ENCODE measurements around the gene FOXN3.
"Not testable (repeated sequence)": the region's sequence is repeated elsewhere in the genome, so short reads cannot be mapped to it uniquely, and the experiment has no call there.

FOXN3 gene

DNA sequence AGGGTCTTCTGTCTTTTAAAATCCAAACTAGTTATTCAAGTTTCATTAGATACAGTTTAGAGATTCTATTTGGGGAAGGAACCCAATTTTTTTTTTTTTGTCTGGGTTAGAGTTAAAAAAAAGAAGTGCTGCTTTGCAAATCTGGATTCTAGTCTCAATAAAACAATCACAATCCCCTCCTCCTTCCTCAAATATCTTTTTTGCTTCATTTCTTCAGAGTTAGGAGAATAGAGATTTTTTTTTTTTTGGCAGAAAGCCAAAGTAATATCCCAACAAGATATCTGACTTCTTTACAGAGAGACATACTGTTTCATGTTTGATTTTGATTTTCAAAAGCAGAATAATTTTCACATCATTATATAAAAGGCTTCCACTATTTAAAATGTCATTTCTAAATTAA, 201.9 kb downstream of the FOXN3 start:
- DNase-seq = no peak

DNA sequence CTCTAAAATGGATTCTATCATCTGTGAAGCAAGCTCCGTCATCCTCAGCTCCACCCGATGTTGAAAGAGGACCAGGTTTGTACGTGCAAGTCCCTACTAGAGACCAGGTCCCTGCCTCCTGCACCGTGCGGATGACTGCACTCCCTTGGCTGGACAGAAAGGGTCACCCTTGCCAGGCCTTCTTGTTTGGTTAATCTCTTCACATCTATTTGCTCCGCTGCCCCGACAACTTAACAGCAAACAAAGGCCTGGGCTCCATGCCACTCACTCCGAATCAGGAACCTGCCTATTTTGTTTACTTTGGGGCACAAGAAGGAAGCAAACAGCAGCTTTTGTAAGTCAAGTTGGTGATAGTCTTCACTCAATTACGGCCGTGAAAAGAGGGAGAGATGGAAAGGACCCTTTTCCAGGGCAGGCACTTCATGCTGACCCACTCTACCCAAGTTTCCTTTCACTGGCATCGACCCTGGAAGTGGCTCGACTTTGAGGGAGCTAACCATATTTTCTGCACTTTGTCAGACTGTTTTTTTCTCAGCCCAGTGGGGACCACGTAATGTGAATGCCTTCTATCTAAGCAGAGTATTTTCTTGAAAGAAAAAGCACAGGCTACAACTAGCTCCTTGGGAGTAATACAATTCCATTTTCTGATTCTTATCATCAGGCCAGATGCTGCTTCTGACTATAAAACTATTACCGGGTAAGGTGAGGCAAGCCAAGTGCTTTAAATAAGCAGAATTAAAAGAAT, 202.6 kb downstream of the FOXN3 start:
- DNase-seq = no peak

DNA sequence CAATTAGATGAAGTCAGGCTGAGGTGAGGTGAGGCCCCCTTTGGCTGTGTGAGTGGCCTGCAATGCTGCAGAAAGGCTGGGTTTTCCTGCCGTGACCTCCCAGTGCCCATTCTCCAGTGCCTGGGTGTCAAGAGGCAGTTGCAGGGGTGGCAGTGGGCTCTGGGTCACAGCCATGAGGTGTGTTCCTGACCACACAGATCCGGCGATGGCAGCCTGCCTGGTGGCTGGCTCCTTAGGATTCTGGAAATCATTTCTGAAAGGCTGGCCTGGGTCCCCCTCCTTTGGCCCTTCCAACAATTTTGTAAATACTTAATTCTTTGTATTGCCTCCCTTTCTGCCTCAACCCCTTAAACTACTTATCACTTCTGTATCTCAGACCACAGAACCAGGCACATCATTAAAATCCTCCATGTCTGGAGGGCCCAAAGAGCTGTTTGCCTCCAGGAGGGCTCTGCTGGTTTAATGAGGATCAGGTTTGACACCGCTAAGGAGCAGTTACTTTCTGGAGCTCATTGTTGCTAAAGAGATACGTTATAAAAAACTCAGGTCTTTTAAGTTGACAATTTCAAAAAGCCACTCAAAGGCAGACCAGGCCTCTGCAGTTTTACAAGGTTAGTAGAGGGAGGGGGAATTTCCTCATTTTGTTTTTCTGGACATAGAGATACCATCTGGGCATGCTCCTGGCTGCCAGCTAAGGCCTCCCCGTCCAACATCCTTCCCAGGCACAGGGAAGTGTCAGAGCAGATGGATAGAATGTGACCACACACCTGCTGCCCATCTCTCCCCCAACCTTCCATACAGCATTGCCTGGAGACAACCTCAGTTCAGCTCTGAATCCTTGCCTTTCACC, 204.4 kb downstream of the FOXN3 start:
- no peak for DNase-seq

- no peak for DNase-seq
These were observed 207.5 kb downstream of the FOXN3 start for GRCh38 chr14:89209558-89209957.

GRCh38 chr14:89207925-89208328, 209.1 kb downstream of the FOXN3 start:
- no peak for DNase-seq

DNA sequence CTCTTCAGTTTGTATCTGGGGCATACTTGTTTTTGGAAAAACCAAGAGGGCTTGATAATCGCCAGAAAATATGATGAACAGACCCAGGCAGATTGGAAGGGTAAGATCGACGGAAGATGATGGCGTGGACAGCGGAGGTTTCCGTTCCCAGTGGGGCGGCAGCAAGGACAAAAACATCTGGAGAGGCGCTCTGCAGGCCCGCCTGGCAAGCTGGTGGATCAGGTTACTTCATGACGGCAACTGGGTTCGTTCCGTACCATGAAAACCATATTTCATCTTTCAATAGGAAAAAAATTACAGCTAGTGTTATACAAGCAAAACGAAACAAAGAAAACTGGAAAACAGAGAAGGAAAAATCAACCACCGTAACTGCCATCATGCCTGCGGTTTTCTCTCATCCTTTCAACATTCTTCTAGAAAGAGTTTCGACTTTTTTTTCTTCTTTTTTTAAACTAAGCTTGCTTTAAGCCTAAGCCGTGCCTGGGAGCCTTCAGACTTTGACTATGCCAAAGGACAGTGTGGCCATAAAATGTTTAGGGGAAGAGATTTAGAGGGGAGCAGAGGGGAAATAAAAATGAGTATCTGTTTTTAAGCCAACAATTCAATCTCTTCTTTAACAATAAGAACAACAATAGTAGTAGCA, 210.5 kb downstream of the FOXN3 start:
- no peak for DNase-seq

GRCh38 chr14:89205137-89205740, 211.8 kb downstream of the FOXN3 start:
- DNase-seq = no peak

DNA sequence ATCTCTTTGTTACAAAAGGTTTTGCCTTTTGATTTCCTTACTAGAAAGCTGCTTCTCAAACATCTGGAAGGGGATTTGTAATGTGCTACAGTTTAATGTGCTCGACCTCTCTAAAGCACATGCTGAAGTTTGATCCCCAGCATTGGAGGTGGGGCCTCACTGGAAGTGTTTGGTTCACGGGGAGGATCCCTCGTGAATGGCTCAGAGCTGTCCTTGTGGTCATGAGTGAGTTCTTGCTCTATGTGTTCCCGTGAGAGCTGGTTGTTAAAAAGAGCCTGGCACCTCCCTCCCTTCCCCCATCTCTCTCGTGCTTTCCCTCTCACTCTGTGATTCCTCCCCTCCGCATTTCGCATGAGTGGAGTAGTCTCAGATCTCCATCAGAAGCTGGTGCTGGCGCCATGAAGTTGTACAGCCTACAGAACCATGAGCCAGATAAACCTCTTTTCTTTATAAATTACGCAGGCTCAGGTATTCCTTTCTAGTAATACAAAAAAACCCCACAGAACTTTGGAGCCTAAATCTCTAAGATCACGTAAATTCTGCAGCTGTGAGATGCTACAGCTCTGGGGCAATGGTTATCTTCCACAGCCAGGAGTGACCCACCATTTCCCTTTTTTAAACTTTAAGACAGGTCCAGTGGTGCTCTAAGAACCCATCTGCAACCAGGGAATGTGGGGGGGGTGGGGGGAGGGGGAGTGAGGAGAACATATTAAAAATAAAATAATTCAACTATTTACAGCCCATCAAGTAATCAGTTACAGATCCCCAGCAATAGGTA, 214.4 kb downstream of the FOXN3 start:
- no peak for DNase-seq

DNA sequence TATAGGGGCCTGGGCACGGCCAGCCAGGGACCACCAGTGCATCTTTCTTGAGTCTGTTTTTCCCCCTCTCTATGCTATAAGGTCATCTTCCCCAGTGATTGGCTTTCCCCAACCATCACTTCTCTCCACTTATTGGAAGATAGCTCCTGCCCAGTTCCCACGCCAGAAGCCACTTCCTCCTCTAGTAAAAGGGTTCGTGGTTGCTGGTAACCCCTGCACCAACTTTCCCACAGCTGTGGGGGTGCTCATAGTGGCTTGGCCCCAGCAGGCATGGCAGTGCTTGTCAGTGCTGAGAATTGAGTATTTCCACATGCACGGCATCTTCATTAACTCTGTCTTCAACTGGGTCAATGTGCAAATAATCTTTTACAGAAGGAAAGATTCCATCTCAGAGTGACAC, 215.4 kb downstream of the FOXN3 start:
- no peak for DNase-seq

- DNase-seq = not testable (repeated sequence)
These were observed 217.7 kb downstream of the FOXN3 start for GRCh38 chr14:89199357-89199756.

- peak; percentile 40 for DNase-seq
These were observed 218.3 kb downstream of the FOXN3 start for GRCh38 chr14:89198544-89199329.

DNA sequence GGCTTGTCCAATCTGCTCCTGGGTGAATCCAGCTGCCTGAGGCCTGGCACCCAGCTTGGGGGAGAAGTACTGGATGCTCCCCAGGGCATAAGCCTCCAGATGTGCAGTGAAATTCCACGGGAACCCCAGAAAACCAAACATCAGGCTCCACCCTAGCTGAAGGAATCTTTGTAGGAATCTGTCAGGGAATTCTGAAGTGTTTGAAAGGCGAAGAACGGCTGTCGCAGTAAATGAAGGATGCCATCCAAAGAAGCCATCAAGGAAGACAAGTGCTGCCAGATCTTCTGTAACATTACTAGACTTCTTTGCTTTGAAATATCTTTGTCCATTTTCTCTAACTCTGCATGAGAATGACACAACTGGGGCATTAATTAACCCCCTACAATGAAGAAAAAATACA, 219.4 kb downstream of the FOXN3 start:
- DNase-seq = no peak

DNA sequence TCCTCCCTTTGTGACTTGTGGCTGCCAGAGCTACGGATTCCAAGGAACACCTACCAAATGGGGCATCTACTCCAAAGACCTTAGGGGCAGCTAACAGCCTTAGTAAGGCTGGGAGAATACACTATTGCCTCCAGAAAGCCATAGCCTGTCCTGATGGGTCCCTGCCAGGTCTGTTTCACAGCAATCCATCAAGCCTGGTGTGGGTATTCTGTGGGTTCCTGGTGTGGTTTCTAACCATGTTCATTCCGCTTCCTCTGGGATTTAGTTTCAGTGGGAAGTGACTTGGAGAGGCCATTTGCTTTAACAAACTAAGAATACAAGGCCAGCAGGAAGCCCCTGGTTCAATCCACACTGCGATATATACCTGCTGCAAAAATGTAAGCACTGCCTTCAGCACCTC, 220.5 kb downstream of the FOXN3 start:
- no peak for DNase-seq

DNA sequence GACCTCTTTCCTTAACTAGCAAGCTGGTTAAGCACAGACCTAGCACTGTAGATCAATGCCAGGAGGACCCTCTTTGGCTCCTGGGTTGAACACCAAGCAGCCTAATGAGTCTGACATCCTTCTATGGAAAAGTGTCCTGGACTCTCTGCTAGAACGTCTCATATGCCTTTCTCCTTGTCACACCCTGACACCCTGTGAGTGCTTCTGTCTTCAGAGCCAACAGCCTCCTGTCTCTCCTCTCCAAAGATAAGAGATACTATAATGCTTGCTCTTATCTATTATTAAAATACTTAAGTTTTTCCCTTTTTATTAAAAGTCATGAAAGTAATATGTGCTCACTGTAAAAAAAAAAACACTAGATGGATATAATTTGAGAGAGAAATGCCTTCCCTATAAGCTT, 222.7 kb downstream of the FOXN3 start:
- no peak for DNase-seq

DNA sequence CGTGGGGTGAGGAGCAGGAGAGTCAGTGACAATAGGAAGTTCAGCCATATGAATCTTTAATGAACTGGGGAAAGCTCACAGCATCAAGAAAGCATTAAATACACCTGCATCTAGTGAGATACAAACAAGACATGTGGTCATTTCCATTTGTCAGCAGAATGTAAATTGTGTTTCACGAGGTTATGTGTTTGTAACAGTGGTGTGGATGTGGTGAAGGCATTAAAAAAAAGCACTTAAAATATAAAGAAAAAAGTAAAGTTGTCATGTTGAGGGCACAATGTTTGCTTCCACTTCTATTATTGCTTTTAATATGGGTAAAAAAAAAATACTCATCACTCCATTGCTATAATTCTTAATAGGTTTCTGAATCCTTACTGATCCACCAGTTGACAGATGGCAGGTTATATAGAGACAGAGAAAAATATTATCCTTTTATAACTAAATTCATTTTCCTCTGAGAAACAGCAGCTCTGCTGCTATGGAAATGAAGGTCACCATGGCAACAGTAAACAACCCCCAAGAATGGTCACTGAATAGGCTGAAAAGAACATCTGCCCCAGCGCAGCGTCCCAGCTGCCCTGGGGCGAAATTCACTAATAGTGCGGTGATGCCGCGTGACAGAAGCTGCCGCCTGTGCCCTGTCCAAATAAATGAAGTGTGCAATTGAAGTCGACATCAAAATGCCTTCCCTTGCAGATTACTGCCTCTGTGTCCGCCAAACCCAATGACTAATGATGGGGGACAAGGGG, 226.1 kb downstream of the FOXN3 start:
- DNase-seq = no peak

DNA sequence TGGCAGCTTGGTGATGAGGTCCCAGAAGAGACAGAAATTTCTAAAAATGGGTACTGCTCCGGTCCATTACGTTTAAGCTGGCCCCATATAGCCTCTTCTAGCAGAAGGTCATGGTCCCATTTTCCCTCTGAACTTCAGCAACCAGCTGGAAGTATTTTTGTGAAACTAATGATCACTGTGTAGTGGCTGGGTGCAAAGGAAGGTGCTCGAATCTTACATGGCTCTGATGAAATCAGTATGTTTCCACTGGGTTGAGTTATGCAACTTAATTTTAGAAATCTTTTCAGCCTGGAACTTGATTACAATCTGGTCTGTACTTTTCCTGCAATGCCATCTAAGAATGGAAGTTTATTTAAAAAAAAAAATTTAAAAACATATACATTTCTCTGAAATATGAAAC, 228.5 kb downstream of the FOXN3 start:
- no peak for DNase-seq

- DNase-seq = no peak
These were observed 229.5 kb downstream of the FOXN3 start for GRCh38 chr14:89187501-89187900.

DNA sequence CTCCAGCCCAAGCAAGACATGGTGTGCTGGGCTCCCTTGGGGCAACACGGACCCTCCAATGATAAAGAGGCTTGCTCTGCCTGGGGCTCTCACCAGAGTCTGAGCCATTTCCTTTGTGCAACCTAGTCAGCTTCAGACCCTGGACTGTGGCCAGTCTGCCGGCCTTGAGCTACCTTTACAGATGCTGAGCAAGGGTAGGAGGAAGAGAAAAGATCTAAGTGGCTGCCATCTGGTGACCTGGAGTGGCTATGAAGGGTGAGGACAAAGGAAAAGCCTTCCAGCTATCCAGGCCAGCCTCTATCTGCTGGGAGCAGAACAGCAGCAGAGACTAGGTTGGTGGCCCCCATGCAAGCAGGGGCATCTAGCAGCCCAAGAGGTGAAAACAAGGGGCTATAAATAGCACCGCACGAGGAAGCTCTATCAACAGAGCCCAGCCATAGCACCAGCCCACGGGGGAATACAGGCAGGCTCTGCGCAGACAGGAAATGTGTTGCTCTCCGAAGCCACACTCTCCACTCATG, 230.1 kb downstream of the FOXN3 start:
- no peak for DNase-seq

- DNase-seq = no peak
These were observed 230.8 kb downstream of the FOXN3 start for GRCh38 chr14:89185919-89186855.

DNA sequence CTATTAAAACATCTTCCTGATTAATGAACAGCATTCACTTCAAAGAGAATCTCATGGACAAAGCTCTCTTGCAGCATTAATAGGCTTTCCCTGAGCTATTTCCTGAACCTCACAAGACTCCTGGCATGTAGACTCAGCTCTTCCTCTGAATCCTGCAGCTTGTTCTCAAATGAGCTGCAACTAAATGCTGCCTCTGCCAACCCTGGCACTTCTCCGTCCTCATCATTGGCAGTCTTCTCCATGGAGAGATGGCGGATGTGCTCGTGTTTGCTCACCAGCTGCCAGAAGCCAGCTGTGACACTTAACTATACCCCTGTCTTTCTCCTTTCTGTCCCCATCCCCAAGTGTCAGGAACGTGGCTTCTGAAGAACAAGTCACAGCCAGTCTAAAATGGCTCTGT, 232.1 kb downstream of the FOXN3 start:
- no peak for DNase-seq
